GM18505 (cell line): ENCODE measurements around the gene ALDH1A1.

Experiments used
- ATAC-seq: cut with Tn5 transposase; IDR thresholded peaks from one replicate; pipeline ENCODE4 v1.9.1; 2021; ENCODE audit not compliant: unreplicated experiment
- POLR2A ChIP-seq: IDR thresholded peaks from 4 replicates; pipeline ENCODE4 v1.6.1; 2011; ENCODE audit warnings: borderline replicate concordance; ENCODE audit not compliant: insufficient read depth, insufficient read length; ENCODE audit errors: extremely low read depth

The ALDH1A1 gene

GRCh38 chr9:72898784-72899733 lies 53.8 kb downstream of the ALDH1A1 start:
- TF ChIP-seq POLR2A: no peak
- ATAC-seq: no peak

DNA sequence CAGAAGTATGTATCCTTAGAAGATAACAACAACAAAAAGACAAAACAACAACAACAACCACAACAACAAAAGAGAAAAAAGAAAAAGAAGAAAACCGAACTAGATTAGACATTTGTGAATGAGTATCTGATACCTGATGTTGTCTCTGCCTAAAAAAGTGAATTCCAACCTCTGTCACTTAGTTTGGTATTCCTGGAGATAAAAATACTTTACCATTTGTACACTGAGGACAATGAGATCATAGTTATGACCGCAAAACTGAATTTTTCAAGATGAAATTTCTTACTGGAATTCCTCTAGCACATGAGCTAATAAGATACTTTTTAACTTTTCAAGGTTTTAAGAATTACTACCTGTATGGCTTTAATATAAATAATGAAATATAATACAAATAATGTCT lies 54.5 kb downstream of the ALDH1A1 start:
- no peak for TF ChIP-seq POLR2A
- no peak for ATAC-seq

DNA sequence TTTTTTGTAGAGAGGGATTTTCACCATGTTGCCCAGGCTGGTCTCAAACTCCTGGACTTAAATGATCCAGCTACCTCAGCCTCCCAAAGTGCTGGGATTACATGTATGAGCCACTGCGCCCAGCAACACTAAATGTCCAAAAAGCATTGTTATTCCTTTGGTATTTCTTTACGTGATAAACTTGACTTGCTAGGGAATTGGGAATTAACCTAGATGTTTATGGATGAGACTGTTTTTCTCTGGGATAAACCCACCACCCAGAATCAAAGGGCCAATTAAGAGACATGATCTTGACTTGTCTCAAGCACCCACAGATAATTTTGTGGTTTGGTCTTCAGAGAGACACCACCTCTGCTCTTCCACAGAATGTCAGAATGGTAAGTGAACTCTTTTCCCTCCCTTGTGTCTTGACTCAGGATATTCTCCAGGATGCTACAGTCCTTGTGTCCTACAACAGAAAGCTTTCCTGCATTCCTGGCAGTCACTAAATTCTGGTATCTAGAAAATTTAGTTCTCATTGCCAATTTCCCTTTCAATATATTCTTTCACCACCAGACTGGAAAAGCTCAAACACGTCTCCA lies 55.7 kb downstream of the ALDH1A1 start:
- no peak for ATAC-seq
- no peak for TF ChIP-seq POLR2A

- ATAC-seq: no peak
- no peak for TF ChIP-seq POLR2A
Observed at GRCh38 chr9:72896439-72896838, 56.4 kb downstream of the ALDH1A1 start.

- no peak for TF ChIP-seq POLR2A
- no peak for ATAC-seq
Observed at GRCh38 chr9:72895122-72895521, 57.7 kb downstream of the ALDH1A1 start.

DNA sequence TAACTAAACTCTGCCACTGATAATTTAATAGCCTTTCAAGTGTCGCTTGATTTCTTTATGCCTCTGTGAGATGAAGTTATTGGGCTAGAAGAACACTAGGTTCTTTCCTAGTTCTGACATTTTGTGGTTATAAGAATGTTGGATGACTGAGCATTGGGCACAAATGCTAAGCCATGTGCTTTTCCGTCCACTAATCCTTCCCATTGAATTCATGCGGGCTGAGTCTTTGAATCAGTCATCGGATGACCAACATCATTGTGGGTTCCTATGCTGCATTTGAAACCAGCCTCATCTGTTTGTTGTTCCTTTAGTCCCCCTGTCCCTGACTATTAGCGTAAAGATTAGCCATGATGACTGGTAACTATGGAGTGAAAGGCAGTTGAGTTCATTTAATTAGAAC lies 58.5 kb downstream of the ALDH1A1 start:
- no peak for TF ChIP-seq POLR2A
- no peak for ATAC-seq

- ATAC-seq: no peak
- TF ChIP-seq POLR2A: no peak
Observed at GRCh38 chr9:72893437-72893836, 59.4 kb downstream of the ALDH1A1 start.

DNA sequence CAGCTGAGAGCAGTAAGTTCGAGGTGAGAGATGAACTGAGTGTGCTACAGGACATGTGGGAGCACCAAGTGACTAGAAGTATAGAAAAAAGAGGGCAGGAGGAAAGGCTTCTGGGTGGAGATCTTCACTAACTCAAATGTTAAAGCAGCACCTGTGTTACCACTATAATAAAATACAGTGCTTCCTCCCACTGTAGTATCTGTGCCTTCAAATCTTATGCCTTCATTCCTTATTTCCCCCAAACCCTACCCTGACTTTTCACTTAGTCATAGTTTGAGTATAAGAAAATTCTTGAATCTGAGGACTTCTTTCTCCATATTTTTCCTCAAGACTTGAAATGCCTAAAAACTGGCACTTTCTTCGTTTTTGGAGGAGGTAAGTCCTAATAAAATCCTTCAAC lies 61.8 kb downstream of the ALDH1A1 start:
- ATAC-seq: no peak
- no peak for TF ChIP-seq POLR2A

DNA sequence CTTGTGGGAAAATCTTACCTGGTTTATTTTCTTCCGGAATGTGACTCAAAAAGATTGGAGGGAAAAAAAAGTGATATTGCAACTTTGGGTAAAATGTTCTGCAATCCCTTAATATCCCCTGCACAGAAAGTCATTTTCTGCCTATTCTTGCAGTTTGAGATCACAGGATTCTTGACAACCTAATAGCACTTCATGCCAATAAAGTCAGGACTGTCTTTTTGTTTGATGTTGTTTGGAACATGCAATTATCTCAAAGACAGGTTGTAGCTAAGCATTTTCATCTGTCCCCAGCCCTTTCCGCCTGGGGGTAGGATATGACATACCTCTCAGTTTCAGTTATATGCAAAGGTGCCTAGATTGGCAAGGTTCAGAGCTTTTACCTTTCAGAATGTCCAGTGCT lies 63.9 kb downstream of the ALDH1A1 start:
- no peak for ATAC-seq
- no peak for TF ChIP-seq POLR2A

DNA sequence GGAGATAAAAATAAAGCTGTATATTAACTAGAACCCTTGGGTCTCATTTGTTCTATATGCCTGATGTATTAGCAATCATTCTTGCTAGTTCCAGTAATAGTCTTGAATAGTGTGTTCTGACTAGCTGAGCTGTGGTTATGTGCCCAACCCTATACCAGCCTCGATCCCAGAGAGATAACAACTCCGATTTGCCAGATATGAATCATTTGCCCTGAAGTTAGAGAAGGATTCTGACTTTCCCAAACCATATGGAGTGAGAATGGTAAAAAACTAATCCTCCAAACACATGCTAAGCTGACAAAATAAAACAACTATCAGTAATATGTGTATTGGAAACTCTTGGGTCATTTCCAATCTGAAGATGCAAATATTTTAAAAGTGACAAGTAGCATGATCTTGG lies 64.8 kb downstream of the ALDH1A1 start:
- TF ChIP-seq POLR2A: no peak
- no peak for ATAC-seq

DNA sequence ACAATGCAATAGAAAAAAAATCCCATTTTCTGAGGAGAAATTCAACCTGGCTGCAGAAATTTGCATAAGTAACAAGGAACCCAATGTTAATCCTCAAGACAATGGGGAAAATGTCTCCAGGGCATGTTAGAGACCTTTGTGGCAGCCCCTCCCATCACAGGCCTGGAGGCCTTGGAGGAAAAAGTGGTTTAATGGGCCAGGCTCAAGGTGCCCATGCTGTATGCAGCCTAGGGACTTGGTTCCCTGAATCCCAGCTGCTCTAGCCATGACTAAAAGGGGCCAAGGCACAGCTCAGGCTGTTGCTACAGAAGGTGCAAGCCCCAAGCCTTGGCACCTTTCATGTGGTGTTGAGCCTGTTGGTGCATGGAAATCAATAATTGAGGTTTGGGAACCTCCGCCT lies 66.5 kb downstream of the ALDH1A1 start:
- no peak for TF ChIP-seq POLR2A

GRCh38 chr9:72884508-72884907 lies 68.3 kb downstream of the ALDH1A1 start:
- TF ChIP-seq POLR2A: no peak
- ATAC-seq: no peak

More for the DNA sequence above, 66.5 kb downstream of the ALDH1A1 start:
- ATAC-seq: no peak

- ATAC-seq: no peak
- TF ChIP-seq POLR2A: no peak
Observed at GRCh38 chr9:72883875-72884274, 69.0 kb downstream of the ALDH1A1 start.

GRCh38 chr9:72882117-72882775 lies 70.6 kb downstream of the ALDH1A1 start:
- ATAC-seq: no peak
- no peak for TF ChIP-seq POLR2A

GRCh38 chr9:72880821-72881220 lies 72.0 kb downstream of the ALDH1A1 start:
- ATAC-seq: no peak
- no peak for TF ChIP-seq POLR2A

DNA sequence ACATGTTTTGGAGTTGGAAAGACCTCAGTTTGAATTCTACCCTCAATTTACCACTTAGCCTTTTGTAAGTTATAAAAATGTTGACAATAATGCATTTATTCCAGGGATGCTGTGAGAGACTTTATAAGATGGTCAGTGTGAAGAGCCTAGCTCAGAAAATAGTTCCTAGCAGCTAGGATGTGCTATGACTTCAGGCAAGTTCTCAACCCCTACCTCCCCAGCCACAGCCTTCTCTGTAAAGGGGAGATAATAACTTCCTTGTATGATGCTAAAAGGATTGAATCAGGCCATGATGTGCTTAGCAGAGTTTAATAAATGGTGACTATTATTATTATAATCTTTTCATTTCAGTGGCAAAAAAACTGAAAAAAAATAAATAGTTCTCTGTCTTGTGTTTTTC lies 77.6 kb downstream of the ALDH1A1 start:
- ATAC-seq: no peak
- TF ChIP-seq POLR2A: no peak
